ENCODE measurements around the gene DLEC1.
"Not testable (repeated sequence)": the region's sequence is repeated elsewhere in the genome, so short reads cannot be mapped to it uniquely, and the experiment has no call there.

The DLEC1 gene

DNA sequence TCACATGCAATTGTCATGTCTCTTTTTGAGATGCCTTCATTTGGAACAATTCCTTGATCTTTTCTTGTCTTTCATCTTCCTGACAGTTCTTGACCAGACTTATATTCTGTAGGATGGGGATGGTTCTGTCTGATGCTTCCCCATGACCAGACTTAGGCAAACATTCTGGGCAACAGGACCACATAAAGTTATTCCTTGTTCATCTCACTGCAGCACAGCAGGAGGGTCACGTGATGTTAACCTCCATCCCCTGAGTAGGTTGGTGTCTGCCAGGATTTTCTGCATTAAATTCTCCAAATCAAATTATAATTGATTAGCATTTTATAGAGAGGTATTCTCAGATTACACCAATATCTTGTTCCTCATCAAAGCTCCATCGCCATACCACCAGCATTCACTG, 7.8 kb downstream of the DLEC1 start:
- no peak for DNase-seq

DNA sequence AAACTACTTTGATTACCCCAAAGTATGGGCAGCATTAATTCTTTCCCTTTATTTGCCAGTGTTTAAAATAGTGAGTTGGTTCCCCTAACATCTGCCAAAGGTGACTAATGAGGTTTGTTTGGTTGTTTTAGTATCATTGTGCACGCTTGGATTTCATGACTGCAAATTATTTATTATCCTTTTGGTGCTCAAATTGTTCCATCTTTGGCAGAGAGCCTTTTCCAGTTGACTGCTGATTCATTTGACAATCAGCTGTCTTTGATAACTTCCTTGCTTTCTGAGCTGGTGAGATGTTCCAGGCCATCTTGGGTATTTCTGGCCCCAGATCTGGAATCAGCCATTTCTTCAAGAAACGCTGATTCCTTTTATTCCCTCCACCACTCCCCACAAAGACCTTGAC, 8.9 kb downstream of the DLEC1 start:
- DNase-seq: no peak

DNA sequence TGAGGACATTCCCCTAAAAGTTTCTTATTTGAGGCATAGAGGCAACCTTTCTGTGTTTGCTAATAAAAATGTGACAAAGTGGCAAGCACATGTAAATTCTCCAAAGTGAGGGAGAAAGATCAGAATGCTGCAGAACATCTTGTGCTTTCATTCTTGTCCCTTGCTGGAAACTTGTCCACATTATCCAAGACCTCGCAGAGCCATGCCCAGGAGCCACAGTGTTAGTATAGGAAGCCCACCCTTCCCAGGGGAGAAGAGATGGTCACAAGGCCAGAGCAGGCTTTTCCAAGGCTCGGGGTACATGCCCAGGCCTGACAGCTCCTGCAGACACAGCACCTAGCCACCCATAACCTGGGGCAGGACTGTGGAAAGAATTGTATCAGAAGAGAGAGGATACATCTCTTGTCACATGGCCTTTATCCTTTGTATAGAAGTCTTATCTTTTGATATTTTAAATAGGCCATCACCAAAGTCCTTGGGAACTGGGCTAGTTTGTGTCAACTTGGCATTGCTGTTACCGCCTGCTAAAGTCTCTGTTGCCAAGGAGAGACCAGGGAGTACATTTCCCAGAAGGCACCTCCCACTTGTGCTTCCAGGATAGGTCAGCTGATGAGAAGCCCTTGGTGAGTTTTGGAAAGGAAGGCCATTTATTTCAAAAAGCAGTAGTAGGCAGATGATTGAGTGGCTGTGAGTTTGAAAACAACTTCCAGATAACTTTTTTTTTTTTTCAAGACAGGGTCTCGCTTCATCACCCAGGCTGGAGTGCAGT, 10.5 kb downstream of the DLEC1 start:
- no peak for DNase-seq

DNA sequence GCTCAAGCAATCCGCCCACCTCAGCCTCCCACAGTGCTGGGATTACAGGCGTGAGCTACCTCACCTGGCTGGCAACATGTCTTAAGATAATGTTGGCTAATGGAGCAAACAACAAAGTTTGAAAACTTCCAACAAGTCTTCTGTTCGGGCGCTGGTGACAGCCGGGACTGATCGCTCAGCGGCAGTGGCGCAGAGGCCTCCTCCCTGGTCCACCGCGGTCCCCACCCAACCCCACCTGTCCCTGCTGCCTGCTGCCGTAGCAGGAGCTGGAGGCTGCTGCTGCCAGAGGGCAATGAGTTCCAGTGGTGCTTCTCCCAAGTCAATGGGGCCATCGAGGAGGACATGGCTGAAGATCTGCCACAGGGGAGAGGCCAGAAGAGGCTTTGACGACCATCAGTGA, 12.1 kb downstream of the DLEC1 start:
- DNase-seq: no peak

DNA sequence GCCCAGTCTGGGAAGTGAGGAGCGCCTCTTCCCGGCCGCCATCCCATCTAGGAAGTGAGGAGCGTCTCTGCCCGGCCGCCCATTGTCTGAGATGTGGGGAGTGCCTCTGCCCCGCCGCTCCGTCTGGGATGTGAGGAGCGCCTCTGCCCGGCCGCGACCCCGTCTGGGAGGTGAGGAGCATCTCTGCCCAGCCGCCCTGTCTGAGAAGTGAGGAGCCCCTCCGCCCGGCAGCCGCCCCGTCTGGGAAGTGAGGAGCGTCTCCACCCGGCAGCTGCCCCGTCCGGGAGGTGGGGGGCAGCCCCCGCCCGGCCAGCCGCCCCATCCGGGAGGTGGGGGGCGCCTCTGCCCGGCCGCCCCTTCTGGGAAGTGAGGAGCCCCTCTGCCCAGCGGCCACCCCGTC, 14.3 kb downstream of the DLEC1 start:
- not testable (repeated sequence) for DNase-seq

DNA sequence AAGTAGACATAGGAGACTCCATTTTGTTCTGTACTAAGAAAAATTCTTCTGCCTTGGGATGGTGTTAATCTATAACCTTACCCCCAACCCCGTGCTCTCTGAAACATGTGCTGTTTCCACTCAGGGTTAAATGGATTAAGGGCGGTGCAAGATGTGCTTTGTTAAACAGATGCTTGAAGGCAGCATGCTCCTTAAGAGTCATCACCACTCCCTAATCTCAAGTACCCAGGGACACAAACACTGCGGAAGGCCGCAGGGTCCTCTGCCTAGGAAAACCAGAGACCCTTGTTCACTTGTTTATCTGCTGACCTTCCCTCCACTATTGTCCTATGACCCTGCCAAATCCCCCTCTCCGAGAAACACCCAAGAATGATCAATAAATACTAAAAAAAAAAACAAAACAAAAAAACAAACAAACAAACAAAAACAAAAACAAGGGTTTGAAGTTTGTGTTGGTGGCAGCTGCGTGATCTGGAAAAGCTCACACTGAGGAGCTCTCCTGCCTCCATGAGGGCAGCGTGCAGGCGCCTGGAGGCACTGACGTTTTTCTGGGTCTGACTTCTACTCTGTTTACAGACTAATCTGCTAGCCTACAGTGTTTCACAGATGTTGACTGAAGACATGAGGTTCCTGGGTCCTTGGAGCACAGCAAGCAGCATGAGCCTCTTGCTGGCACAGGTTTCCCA, 14.9 kb downstream of the DLEC1 start:
- DNase-seq: not testable (repeated sequence)

DNA sequence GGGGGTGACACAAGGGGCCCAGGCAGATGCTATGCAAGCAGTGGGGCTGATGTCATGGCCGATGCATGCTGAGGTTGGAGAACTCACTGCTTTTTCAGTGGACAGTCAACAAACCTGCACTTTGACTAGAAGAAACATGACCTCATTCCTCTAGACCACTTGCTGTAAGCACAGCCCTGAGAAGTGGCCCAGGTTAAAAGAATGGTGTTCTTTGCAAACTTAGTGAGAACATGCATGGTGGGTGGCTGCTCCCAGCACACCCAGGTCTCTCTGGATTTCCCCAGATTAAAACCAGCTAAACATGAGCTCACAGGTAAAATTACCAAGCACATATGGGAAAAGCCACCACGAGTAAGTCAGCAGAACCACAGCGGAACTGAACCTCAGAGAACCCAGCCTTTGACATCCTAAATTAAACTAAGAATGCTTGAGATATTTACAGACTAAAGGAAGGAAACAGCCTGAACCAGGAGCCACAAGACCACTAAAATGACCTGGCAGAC, 15.5 kb downstream of the DLEC1 start:
- no peak for DNase-seq

DNA sequence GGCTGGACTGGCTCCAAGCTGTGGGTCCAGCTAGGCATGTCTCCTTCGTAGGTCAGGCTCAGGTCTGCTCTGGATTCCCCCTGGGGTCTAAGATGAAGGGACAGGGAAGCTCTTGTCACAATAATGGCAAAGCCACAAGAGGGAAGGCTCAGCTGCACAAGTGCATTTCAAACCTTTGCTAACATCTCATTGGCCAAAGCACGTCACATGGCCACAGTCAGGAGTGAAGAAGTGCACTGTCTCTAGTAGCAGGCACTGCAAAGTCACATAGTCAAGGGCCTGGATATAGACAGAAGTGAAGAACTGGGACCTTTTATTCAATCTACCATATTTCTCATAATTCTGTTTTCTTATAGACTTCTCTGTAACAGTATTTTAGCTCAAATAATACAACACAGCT, 20.1 kb downstream of the DLEC1 start:
- no peak for DNase-seq

DNA sequence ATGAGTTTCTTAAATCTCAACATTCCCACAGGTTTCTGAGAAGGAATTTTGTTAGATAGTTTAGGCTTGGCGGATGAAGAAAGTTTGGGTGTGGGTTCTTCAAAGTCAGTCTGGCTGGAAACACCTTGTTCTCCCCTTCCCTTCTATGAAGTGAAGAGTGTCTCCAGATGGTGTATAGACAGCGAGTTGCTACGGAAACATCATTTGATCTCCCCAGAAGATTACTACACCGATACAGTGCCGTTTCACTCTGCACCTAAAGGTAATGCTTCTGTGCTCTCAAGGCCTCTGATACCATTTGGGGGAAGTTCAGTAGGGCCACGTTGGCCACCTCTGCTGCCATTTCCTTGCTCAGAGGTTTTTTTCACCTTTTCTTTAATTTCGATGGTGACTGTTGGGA, 20.6 kb downstream of the DLEC1 start:
- no peak for DNase-seq

DNA sequence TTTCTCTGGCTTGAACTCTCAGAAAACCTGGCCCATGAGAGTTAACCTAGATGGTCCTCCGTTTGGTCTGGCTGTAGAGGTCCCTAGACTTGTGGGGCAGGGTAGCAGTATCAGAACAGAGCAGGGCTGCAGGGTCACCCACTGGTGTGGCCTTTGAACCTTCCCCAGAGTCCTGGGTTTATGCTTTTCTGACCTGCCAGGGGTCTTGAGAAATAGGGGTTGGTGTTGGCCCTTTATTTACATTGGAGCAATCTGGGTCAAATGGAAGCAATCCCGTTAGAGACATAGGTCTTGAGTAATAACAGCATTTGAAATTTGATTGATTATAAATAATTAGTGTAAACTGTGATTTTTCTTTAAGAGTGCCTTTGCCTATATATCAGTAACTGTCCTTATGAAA, 23.8 kb downstream of the DLEC1 start:
- DNase-seq: no peak

DNA sequence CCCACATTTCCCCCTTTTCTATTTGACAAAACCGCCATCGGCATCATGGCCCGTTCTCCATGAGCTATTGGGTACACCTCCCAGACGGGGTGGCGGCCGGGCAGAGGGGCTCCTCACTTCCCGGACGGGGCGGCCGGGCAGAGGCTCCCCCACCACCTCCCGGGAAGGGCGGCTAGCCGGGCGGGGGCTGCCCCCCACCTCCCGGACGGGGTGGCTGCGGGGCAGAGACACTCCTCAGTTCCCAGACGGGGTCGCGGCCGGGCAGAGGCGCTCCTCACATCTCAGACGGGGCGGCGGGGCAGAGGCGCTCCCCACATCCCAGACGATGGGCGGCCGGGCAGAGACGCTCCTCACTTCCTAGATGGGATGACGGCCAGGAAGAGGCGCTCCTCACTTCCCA, 25.4 kb downstream of the DLEC1 start:
- not testable (repeated sequence) for DNase-seq

DNA sequence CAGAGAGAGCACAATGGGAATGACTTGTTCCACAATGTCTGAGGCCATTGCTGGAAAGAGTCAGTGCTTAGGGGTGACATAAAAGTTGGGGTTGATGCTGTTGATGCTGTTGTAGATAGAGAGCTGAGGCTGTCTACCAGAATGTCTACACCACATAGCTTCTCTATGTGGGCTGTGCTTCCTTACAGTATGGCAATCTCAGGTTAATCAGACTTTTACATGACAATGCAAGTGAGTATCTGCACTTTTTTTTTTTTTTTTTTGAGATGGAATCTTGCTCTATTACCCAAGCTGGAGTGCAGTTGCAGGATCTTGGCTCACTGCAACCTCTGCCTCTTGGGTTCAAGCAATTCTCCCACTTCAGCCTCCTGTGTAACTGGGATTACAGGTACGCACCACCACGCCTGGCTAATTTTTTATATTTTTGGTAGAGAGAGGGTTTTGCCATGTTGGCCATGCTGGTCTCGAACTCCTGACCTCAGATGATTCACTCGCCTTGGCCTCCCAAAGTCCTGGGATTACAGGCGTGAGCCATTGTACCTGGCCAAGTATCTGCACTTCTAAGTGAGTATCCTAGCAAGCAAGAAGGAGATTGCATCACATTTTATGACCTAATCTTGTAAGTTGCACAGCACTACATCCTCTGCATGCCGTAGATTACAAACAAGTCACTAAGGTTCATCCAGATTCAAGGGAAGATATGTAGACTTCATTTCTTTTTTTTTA, 28.7 kb downstream of the DLEC1 start:
- no peak for DNase-seq

DNA sequence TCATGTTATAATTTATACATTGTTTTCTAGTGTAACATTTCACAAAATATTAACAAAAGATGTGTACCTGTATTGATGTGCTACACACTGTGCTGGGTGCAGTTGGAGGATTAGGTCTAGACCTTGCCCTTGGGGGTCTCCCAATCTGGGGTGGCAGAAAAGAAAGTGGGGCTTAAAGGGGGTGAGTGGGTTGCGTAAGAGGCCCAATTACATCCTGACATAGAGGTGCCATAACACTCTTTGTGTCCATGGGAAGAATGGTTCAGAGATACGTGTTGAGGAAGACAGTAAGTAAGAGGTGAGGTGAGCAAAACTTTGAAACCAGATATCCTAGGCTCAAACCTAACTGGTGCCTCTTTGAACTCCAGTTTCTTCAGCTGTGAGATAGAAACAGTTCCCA, 31.0 kb downstream of the DLEC1 start:
- no peak for DNase-seq

DNA sequence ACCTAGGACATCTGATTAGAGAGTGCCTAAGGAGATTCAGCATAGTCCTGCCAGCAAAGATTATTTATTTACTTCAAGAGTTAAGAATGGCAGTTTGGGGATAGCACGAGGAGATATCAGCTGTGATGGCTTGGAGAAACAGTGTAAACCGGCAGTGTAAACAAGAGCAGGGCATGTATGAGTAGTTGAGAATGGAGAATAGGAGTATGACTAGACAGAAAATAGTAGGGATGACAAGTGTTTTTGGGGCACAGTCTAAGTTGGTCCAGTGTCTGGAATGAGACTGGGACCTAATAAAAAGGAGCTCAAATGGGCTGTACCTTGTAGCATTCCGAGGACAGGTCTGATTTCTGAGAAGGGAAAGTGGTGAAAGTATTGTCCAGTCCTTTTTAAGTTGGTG, 38.1 kb downstream of the DLEC1 start:
- not testable (repeated sequence) for DNase-seq

DNA sequence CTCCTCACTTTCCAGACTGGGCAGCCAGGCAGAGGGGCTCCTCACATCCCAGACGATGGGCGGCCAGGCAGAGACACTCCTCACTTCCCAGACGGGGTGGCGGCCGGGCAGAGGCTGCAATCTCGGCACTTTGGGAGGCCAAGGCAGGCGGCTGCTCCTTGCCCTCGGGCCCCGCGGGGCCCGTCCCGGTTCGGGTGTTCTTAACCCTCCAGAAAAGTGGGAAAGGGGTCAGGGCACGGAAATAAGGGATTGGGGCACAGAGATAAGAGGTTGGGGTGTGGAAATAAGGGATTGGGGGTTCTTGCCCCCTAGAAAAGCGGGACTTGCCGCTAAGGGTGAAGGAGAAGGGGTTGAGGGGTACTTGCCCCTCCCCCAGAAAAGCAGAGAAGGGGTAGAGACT, 43.3 kb downstream of the DLEC1 start:
- not testable (repeated sequence) for DNase-seq

DNA sequence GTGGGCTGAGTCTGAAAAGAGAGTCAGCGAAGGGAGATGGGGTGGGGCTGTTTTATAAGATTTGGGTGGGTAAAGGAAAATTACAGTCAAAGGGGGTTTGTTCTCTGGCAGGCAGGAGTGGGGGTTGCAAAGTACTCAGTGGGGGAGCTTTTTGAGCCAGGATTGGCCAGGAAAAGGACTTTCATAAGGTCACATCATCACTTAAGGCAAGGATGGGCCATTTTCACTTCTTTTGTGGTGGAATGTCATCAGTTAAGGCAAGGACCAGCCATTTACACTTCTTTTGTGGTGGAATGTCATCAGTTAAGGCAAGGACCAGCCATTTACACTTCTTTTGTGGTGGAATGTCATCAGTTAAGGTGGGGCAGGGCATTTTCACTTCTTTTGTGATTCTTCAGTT, 44.2 kb downstream of the DLEC1 start:
- DNase-seq: not testable (repeated sequence)

DNA sequence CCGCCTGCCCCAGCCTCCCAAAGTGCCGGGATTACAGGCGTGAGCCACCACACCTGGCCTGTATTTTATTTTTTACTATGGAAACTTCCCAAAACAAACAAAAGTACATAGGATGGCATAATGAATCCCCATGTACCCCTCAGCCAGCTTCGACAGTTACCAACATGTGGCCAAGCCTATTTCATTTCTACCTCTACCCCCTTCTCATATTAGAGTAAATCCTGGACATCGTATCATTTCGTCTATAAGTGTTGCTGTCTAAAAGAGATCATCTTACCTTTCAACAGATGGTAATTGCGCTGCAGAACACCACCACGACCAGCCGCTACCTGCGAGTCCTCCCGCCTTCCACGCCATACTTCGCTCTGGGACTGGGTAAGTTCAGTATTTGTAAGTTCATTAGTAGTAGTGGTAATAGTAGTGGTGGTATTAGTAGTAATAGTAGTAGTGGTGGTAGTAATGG, 44.9 kb downstream of the DLEC1 start:
- DNase-seq: no peak

DNA sequence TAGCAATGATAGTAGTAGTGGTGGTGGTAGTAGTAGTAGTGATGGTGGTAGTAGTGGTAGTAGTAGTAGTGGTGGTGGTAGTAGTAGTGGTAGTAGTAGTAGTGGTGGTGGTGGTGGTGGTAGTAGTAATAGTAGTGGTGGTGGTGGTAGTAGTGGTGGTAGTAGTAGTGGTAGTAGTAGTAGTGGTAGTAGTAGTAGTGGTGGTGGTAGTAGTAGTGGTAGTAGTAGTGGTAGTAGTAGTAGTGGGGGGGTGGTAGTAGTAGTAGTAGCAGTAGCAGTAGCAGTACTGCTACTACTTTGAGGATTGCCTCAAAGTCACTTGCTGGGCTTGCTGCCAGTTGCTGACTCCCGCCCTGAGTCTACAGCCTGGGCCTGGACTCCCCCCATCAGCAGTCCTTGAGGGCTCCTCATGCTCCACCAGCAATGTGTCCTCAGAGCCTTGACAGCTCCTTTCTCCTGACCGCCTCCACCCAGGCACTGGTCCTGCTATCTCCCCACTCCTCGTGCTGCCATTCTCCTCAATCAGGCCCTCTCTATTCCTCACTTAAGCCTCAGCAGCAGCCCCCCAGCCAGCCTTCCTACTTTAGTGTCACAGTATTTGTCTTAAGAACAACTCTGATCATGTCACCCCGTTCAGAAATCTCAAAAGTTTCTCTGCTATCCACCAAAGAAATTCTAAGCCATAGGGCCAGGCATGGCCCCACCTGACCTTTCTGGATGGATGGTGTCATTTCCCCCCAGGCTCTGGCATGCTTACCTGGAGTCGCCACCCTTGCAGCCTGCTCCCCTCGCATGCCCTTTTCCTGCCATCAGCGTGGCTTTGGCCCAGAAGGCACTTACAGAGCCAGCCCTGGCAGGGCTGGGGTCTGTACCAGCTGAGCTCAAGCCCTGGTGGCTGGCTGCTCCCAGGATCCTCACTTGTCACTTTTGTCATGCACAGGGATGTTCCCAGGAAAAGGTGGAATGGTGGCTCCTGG, 45.6 kb downstream of the DLEC1 start:
- no peak for DNase-seq

DNA sequence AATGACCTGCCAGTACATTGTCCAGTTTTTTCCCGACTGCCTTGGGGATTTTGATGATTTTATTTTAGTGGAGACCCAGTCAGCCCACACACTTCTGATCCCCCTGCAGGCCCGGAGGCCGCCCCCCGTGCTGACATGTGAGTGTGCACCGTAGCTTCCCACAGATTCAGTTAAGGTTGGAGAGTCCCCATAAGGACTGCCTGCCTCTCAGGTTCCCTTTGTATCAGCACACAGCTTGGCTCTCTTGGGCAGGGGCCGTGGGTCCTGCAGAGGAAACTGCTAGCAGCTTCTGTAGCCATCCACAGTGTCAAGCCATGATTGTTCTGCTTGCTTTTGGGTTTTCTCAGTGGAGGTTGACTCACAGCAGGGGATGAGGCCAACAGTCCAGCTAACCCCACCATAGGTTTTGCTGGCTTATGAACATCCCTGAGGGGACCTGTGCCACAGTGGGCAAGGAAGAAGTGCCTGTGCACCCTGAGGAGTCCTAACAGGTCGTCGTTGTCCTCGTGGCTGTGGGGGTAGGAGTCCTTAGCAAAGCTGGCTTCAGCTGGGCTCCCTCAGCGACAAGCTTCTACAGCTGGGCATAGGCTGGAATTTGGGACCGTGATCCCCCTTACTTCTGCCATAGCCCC, 46.4 kb downstream of the DLEC1 start:
- DNase-seq: no peak

DNA sequence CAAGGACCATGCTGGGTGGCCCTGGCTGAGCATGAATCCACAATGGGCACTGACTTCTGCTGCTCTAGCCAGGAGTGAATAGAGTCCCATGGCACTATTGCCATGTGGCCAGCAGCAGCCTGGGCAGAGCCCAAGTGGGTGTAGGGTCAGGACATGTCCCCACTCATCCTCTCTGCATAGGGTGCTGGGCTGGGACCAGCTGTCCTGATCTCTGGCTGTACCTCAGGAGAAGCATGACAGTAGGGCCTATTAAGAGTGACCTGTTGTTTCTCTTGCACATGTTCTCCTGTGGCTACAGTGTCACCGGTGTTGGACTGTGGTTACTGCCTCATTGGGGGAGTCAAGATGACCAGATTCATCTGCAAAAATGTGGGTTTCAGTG, 46.9 kb downstream of the DLEC1 start:
- no peak for DNase-seq

DNA sequence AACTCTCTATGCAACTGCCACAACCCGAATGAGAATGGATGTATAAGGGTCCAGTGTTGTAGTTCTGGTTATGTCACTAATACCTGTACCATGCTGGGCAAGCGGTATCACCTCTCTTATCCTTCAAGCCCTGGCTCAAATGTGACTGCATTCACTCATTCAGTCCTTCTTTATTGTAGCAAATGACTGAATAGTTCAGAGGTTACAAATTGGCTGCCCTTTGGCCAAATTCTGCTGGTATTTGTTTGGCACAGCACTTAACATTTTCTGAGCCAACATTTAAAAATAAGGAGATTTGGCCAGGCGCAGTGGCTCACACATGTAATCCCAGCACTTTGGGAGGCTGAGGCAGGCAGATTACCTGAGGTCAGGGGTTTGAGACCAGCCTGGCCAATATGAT, 47.5 kb downstream of the DLEC1 start:
- DNase-seq: no peak

DNA sequence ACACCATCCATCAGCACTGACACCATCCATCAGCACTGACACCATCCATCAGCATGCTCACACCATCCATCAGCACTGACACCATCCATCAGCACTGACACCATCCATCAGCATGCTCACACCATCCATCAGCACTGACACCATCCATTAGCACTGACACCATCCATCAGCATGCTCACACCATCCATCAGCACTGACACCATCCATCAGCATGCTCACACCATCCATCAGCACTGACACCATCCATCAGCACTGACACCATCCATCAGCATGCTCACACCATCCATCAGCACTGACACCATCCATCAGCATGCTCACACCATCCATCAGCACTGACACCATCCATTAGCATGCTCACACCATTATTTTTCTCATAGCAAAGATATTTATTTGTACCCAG, 48.3 kb downstream of the DLEC1 start:
- not testable (repeated sequence) for DNase-seq
